Psoas muscle (tissue), 8 donors: ENCODE results near the gene ITFG2. TPM values are rescaled to one million over a fixed set of nuclear protein-coding genes. Genes with fewer than 3 reads are reported as not detected.

Source experiments
- ATAC-seq, 4 donors: fragments of 200-7000 bp; cut with Tn5 transposase; one replicate each; pipeline ENCODE4 v1.9.1; 2020; ENCODE audit warnings: moderate library complexity in 3 of 4, mild to moderate bottlenecking in 2 of 4
- DNase-seq, 2 donors: peaks; one replicate each; pipeline ENCODE4 v3.0.0-alpha.2; 2020
- H3K27ac ChIP-seq: fragments of 200-600 bp; one replicate; pipeline ENCODE4 v1.8.0; 2022
- H3K27me3 ChIP-seq, 3 donors: fragments of 200-600 bp in 1 of 3; one replicate each; pipeline versions ENCODE4 v1.6.1 to v1.8.0; 2013 to 2022; ENCODE audit warnings: low read length in 2 of 3, mild to moderate bottlenecking in 2 of 3, moderate library complexity in 1 of 3; ENCODE audit not compliant: insufficient read depth in 3 of 3
- H3K36me3 ChIP-seq, 2 donors: fragments of 200-600 bp in 1 of 2; one replicate each; pipeline versions ENCODE4 v1.6.1 to v1.8.0; 2013 to 2022; ENCODE audit warnings: low read depth in 1 of 2, mild to moderate bottlenecking in 1 of 2, moderate library complexity in 1 of 2; ENCODE audit not compliant: insufficient read depth in 1 of 2
- H3K4me1 ChIP-seq: fragments of 200-600 bp; one replicate; pipeline ENCODE4 v1.8.0; 2022
- H3K4me3 ChIP-seq: fragments of 200-600 bp; one replicate; pipeline ENCODE4 v1.8.0; 2022; ENCODE audit warnings: mild to moderate bottlenecking
- H3K9me3 ChIP-seq: fragments of 200-600 bp; one replicate; pipeline ENCODE4 v1.8.0; 2022
- CTCF ChIP-seq: fragments of 200-600 bp; IDR thresholded peaks from one replicate; pipeline ENCODE4 v1.8.0; 2022; ENCODE audit warnings: antibody characterized with exemption
- WGBS, 3 donors: extraction: QIAGEN DNeasy Blood & Tissue Kit; methylation state at CpG; one replicate each; pipeline versions ENCODE4 v1.1.6 to v1.1.7; 2013; 5-methylcytosine and 5-hydroxymethylcytosine counted together
- intact Hi-C, 2 donors: fragments of 100-400 bp; cut with DNase I; formaldehyde crosslinking; loops; one replicate each; pipeline versions ENCODE4 v1.11.0 to v1.14.2; 2022
- polyA plus RNA-seq, 3 donors: library from polyadenylated mRNA; stranded (reverse); fragments of 200-250 nt; gene quantifications; one replicate each; pipeline ENCODE4 v1.2.3, GENCODE V29; 2013
- total RNA-seq, 4 donors: library from RNA; stranded (reverse); fragmentation: NEBNext Ultra II Directional in 2 of 4; extraction: Animal tissue kit (Norgen Biotek cat#: 25700) in 2 of 4; gene quantifications; one replicate each; pipeline versions ENCODE4 v1.2.1 to v1.2.4, GENCODE V29; 2021 to 2023
- donor health status: healthy with polysubstance abuse.
- donor health status: DM: no; HTN: no; CAD: no; lungs with moderate emphysema.
- donor health status: Bipolar disorder and iron deficiency.
- donor health status: healthy.
- donor health status: DM: yes; HTN: yes; CAD: no.
- donor health status: DM: no; HTN: no; CAD: no.
- donor health status: DM: no; HTN: no; CAD: no.
- donor health status: DM: yes; HTN: yes; CAD: no.

The ITFG2 gene
- total and polyA plus RNA-seq, 7 donors, result 5.1 to 12.8 (median 8.8) TPM

- intact Hi-C loops, result no loop called here
- peak; percentile 30 to 57 for DNase-seq
- H3K4me3 ChIP-seq, result peak overlapping the region; percentile 93
- H3K36me3 ChIP-seq, result peaks cover 8 to 29% of the 10 kb centered on the region in 2 donors
- peaks cover 12% of the 10 kb centered on the region for H3K4me1 ChIP-seq
- no peaks in the 10 kb centered on the region for H3K27me3 ChIP-seq
- WGBS, 3 donors, result 9 to 19% (median 12%) methylated on average over 46 to 49 of the region's 49 CpGs
- ATAC-seq, result peak; percentile 6 to 33 (median 8)
- H3K9me3 ChIP-seq, result no peaks in the 10 kb centered on the region
- TF ChIP-seq CTCF, result no peak
- peak overlapping the region; percentile 92 for H3K27ac ChIP-seq
Measured at GRCh38 chr12:2794191-2794735, 18.2 kb upstream of the ITFG2 start.

- no peak for TF ChIP-seq CTCF
- peak; percentile 87 to 89 (median 88) for ATAC-seq
- intact Hi-C loops, result no loop called here
Measured at GRCh38 chr12:2794736-2795289, 17.7 kb upstream of the ITFG2 start, which contains the start of gene FKBP4. TSS of gene FKBP4 (plus strand) at chr12:2794970. CDS start at chr12:2795140, 170 bp downstream.

GRCh38 chr12:2795291-2796186 is 16.9 kb upstream of the ITFG2 start:
- no peak for TF ChIP-seq CTCF
- H3K27me3 ChIP-seq, result no peaks in the 10 kb centered on the region
- peak overlapping the region; percentile 92 for H3K27ac ChIP-seq
- peak overlapping the region; percentile 93 for H3K4me3 ChIP-seq
- H3K9me3 ChIP-seq, result no peaks in the 10 kb centered on the region
- DNase-seq (peak; percentile 87 to 93), ATAC-seq (peak; percentile 91 to 93 (median 92))
- intact Hi-C loops, result no loop called here
- H3K36me3 ChIP-seq, result peaks cover 12 to 42% of the 10 kb centered on the region in 2 donors
- peaks cover 16% of the 10 kb centered on the region for H3K4me1 ChIP-seq
- 0 to 1% (median 1%) methylated on average over 38 to 111 of the region's 111 CpGs for WGBS, 3 donors

More at GRCh38 chr12:2794736-2795289, 17.7 kb upstream of the ITFG2 start, which contains the start of gene FKBP4:
- H3K4me3 ChIP-seq, result peak within 1 kb of the TSS; percentile 93
- DNase-seq, result peak; percentile 92 to 93
- H3K9me3 ChIP-seq, result no peaks in the 10 kb centered on the region
- H3K27me3 ChIP-seq, result no peaks in the 10 kb centered on the region
- H3K27ac ChIP-seq, result peak within 1 kb of the TSS; percentile 92
- 0% methylated on average over 39 to 63 of the region's 63 CpGs for WGBS, 3 donors
- peaks cover 16% of the 10 kb centered on the region for H3K4me1 ChIP-seq
- H3K36me3 ChIP-seq, result peaks cover 8 to 35% of the 10 kb centered on the region in 2 donors

- Histone ChIP-seq H3K27ac (peak overlapping the region; percentile 92), H3K4me1 (peaks cover 16% of the 10 kb centered on the region), H3K36me3 (peaks cover 12 to 49% of the 10 kb centered on the region in 2 donors), H3K4me3 (peak overlapping the region; percentile 93), H3K9me3 (no peaks in the 10 kb centered on the region), H3K27me3 (no peaks in the 10 kb centered on the region)
- intact Hi-C loops, result no loop called here
- ATAC-seq (no peak), DNase-seq (no peak)
- TF ChIP-seq CTCF, result no peak
- 8 to 19% (median 9%) methylated on average over 12 to 14 of the region's 14 CpGs for WGBS, 3 donors
Measured at GRCh38 chr12:2796187-2796666, 16.2 kb upstream of the ITFG2 start.
